IPS-18a (cell line): ENCODE data around the gene TRNP1.
"Not testable (repeated sequence)": the region's sequence is repeated elsewhere in the genome, so short reads cannot be mapped to it uniquely, and the experiment has no call there.

Experiments
- H3K27ac ChIP-seq: one replicate; pipeline ENCODE4 v1.5.1; 2013; ENCODE audit warnings: low read length
- H3K27me3 ChIP-seq: one replicate; pipeline ENCODE4 v1.6.1; 2013; ENCODE audit warnings: mild to moderate bottlenecking, low read length; ENCODE audit not compliant: control insufficient read depth, insufficient read depth
- H3K36me3 ChIP-seq: one replicate; pipeline ENCODE4 v1.6.1; 2013; ENCODE audit warnings: low read depth, low read length; ENCODE audit not compliant: control insufficient read depth
- H3K4me1 ChIP-seq: one replicate; pipeline ENCODE4 v1.6.1; 2013; ENCODE audit warnings: low read depth, low read length; ENCODE audit not compliant: control insufficient read depth
- H3K4me3 ChIP-seq: one replicate; pipeline ENCODE4 v1.5.1; 2013; ENCODE audit warnings: low read length
- H3K9ac ChIP-seq: one replicate; pipeline ENCODE4 v1.6.1; 2013; ENCODE audit warnings: mild to moderate bottlenecking, low read length, moderate library complexity
- H3K9me3 ChIP-seq: one replicate; pipeline ENCODE4 v1.6.1; 2013; ENCODE audit warnings: low read depth, low read length; ENCODE audit not compliant: control insufficient read depth

Gene TRNP1, protein sequence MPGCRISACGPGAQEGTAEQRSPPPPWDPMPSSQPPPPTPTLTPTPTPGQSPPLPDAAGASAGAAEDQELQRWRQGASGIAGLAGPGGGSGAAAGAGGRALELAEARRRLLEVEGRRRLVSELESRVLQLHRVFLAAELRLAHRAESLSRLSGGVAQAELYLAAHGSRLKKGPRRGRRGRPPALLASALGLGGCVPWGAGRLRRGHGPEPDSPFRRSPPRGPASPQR

DNA sequence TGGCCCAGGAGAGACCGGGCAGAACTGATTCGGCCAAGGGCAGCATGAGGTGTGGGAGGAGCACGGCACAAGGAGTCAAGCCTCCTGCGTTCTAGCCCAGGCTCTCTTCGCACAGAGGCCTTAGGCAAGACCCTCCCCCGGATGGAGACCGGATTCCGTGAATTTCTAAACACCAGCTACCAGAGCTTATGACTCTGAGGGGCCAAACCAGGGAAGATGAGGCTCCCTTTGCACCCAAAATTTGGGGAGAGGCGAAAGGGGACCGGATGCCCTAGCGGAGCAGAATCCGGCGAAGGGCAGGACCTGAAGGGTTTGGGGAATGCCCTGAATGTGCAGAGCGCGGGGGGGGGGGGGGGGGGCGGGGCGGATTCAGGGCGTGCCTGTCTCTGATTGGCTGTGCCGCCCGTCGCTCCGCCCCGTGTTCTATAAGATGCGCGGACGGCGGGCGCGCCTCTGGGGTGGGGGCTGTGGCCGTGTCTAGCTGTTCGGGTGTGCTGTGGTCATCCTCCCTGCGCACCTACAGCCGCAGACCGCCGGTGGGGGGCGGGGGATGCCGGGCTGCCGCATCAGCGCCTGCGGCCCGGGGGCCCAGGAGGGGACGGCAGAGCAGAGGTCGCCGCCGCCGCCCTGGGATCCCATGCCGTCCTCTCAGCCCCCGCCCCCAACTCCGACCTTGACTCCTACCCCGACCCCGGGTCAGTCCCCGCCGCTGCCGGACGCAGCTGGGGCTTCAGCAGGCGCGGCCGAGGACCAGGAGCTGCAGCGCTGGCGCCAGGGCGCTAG is at the start of gene TRNP1:
Gene TRNP1 (plus strand): TSS at position 456 of the 783 bp plus-strand sequence. CDS start 95 bp downstream, at position 551.
- Histone ChIP-seq H3K36me3 (peaks cover 6% of the 10 kb centered on the region), H3K27me3 (peaks cover 22% of the 10 kb centered on the region), H3K27ac (no peak within 1 kb of the TSS), H3K4me3 (peak within 1 kb of the TSS; percentile 88), H3K9me3 (no peaks in the 10 kb centered on the region), H3K9ac (peak within 1 kb of the TSS; percentile 71), H3K4me1 (peaks cover 27% of the 10 kb centered on the region)

DNA sequence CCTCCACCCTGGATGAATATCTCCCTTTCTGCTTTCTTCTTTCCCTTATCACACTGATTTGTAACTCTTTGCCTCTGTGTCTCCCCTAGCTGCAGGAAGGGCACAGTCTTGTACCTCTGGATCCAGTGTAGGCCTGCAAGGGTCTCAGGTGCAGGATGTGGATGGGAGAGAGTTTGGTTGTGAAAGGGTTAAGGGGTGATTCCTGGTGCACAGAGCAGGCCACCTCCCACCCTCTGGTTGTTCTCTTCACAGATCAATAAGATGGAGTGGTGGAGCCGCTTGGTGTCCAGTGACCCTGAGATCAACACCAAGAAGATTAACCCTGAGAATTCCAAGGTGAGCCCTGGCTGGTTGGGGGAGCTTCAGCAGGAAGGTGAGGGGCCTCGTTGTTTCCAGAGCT is 48.4 kb upstream of the TRNP1 start:
- Histone ChIP-seq H3K9ac (no peak overlapping the region), H3K27ac (no peak overlapping the region), H3K9me3 (no peaks in the 10 kb centered on the region), H3K4me3 (no peak overlapping the region), H3K36me3 (peaks cover 52% of the 10 kb centered on the region), H3K27me3 (no peaks in the 10 kb centered on the region), H3K4me1 (no peaks in the 10 kb centered on the region)

DNA sequence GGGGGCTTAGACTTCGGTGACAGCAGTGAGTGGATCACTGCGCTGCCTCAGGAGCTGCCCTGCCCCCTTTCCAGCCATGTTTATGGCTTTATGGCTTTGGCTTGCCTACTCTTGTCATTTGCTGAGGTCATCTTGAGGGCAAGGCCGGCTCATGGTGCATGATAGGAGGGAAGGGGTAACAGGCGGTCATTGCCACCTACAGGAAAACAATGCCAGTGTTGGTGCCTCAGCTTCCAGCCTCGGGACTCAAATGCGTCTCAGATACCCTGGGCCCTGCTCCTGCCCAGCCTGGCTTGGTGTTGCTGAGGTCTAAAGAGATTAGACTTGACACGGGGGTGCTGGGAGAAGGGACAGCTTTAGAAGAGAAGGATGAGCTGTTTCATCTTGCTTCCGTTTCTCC is 47.8 kb upstream of the TRNP1 start:
- Histone ChIP-seq H3K27ac (no peak overlapping the region), H3K9ac (no peak overlapping the region), H3K4me1 (no peaks in the 10 kb centered on the region), H3K36me3 (peaks cover 56% of the 10 kb centered on the region), H3K4me3 (no peak overlapping the region), H3K27me3 (no peaks in the 10 kb centered on the region), H3K9me3 (no peaks in the 10 kb centered on the region)

GRCh38 chr1:26946270-26946669 is 47.2 kb upstream of the TRNP1 start:
- H3K9ac ChIP-seq, result no peak overlapping the region
- no peaks in the 10 kb centered on the region for H3K4me1 ChIP-seq
- H3K36me3 ChIP-seq, result peaks cover 54% of the 10 kb centered on the region
- H3K27ac ChIP-seq, result no peak overlapping the region
- H3K9me3 ChIP-seq, result no peaks in the 10 kb centered on the region
- H3K4me3 ChIP-seq, result no peak overlapping the region
- H3K27me3 ChIP-seq, result no peaks in the 10 kb centered on the region

DNA sequence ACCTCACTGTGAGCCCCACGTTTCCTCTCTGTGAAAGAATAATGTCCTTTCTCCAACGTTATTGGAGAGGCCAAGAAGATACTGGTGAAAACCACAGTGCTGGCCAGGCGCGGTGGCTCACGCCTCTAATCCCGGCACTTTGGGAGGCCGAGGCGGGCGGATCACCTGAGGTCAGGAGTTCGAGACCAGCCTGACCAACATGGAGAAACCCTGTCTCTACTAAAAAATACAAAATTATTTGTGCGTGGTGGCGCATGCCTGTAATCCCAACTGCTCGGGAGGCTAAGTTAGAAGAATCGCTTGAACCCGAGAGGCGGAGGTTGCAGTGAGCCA is 44.8 kb upstream of the TRNP1 start:
- not testable (repeated sequence) for H3K27ac ChIP-seq, H3K9ac ChIP-seq, H3K27me3 ChIP-seq, H3K4me1 ChIP-seq, H3K9me3 ChIP-seq, H3K4me3 ChIP-seq
- H3K36me3 ChIP-seq, result peaks cover 31% of the 10 kb centered on the region

DNA sequence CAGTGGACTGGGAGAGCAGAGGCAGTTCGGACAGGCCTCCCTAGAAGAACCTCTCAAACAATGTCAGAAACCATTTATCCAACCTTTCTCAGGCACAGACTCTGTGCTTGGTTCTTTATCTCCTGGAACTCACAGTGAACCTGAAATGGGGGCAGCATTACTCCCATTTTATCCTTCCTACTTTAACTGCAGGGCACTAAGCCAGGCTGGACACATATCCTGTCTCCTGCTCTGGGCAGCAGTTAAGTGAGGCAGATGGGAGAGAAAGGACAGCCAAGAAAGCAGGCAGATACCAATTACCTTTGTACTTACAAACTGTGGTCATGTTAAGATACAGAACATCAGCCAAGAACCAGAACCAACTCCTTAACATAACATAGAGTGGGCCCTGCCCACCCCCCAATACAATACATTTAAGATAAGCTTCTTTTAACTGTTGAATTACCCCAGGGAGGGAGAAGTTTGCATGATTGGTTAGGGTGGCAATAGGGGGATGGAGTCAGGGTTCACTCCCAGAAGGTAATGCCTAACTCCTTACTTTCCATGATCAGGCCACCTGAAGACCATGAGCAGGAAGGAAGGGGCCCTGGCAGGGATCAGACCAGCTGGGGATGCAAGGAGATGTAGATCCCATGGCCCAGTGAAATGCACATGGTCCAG is 44.1 kb upstream of the TRNP1 start:
- Histone ChIP-seq H3K9ac (no peak overlapping the region), H3K4me1 (no peaks in the 10 kb centered on the region), H3K27me3 (no peaks in the 10 kb centered on the region), H3K9me3 (no peaks in the 10 kb centered on the region), H3K4me3 (no peak overlapping the region), H3K36me3 (peaks cover 27% of the 10 kb centered on the region), H3K27ac (no peak overlapping the region)

DNA sequence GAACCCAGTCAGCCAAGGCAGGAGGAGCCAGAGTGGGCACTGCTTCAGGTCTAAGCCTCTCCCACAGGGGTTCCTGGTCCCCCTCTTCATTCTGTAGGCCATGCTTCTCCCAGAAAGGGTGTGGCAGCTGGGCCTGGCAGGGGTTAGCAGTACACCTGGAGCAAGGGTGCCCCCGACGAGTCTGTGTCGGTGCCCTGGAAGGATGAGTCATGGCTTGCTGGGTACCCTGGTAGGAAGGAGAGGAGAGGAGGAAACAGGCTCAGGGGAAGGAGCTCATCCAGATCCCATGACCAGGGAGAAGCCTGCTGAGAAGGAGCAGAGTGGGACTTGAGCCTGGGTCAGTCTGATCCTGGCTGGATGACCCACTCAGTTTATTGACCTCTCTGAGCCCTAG is 43.6 kb upstream of the TRNP1 start:
- H3K9ac ChIP-seq, result no peak overlapping the region
- H3K36me3 ChIP-seq, result peaks cover 26% of the 10 kb centered on the region
- no peak overlapping the region for H3K27ac ChIP-seq
- no peak overlapping the region for H3K4me3 ChIP-seq
- H3K9me3 ChIP-seq, result no peaks in the 10 kb centered on the region
- H3K27me3 ChIP-seq, result no peaks in the 10 kb centered on the region
- H3K4me1 ChIP-seq, result no peaks in the 10 kb centered on the region

DNA sequence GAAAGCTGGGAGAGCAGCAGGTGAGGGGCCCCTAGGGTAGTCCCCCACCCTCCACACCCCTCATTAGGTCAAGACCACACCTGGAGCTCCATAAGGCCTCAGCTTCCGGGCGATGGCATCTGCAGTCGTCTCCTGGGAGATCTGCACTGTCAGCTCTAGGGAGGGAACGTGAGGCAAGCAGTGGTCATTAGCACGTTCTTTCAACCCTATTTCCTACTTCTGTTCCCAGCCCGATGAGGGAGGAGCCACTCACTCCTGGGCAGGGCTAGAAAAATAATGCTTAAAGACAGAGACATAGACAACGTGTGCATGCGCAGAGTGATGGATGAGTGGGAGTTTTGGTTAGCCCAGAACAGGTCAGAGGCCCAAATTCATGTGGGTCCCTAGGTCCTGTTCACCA is 42.9 kb upstream of the TRNP1 start:
- Histone ChIP-seq H3K9ac (no peak overlapping the region), H3K4me1 (no peaks in the 10 kb centered on the region), H3K27ac (no peak overlapping the region), H3K9me3 (no peaks in the 10 kb centered on the region), H3K27me3 (no peaks in the 10 kb centered on the region), H3K4me3 (no peak overlapping the region), H3K36me3 (peaks cover 19% of the 10 kb centered on the region)

- no peak overlapping the region for H3K9ac ChIP-seq
- H3K36me3 ChIP-seq, result peaks cover 13% of the 10 kb centered on the region
- H3K4me3 ChIP-seq, result no peak overlapping the region
- H3K9me3 ChIP-seq, result no peaks in the 10 kb centered on the region
- no peak overlapping the region for H3K27ac ChIP-seq
- H3K4me1 ChIP-seq, result no peaks in the 10 kb centered on the region
- no peaks in the 10 kb centered on the region for H3K27me3 ChIP-seq
These were observed 42.3 kb upstream of the TRNP1 start for GRCh38 chr1:26951216-26951615.

- Histone ChIP-seq H3K27me3 (no peaks in the 10 kb centered on the region), H3K4me1 (no peaks in the 10 kb centered on the region), H3K4me3 (no peak overlapping the region), H3K27ac (no peak overlapping the region), H3K9me3 (no peaks in the 10 kb centered on the region), H3K9ac (no peak overlapping the region), H3K36me3 (peaks cover 10% of the 10 kb centered on the region)
These were observed 41.5 kb upstream of the TRNP1 start for GRCh38 chr1:26951821-26952497.

DNA sequence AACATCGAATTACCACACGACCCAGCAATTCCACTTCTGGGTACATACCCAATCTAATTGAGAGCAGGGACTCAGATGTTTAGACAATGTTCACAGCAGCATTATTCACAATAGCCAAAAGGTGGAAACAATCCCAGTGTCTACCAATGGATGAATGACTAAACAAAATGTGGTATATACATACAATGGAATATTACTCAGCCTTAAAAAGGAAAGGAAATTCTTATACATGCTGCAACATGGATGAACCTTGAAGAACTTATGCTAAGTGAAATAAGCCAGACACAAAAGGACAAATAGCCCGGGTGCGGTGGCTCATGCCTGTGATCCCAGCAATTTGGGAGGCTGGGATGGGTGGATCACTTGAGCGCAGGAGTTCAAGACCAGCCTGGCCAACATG is 40.1 kb upstream of the TRNP1 start:
- H3K27me3 ChIP-seq, result no peaks in the 10 kb centered on the region
- H3K36me3 ChIP-seq, result peaks cover 8% of the 10 kb centered on the region
- H3K4me1 ChIP-seq, result no peaks in the 10 kb centered on the region
- no peaks in the 10 kb centered on the region for H3K9me3 ChIP-seq
- no peak overlapping the region for H3K4me3 ChIP-seq
- no peak overlapping the region for H3K9ac ChIP-seq
- H3K27ac ChIP-seq, result no peak overlapping the region
